Activated T-cell treated with anti-CD3 and anti-CD28 coated beads, Interleukin-2, amount 50 U/mL, for 24 hours (primary cell): Measurements from ENCODE around the gene SYTL3.
A peak's percentile ranks its signal among the peaks of the same experiment; 100 is the strongest.

Experiments
- DNase-seq: peaks from one replicate; pipeline ENCODE4 v3.0.0-alpha.2; 2020
- H3K27ac Mint-ChIP-seq: 2 replicates; pipeline ENCODE4 v1.8.0; 2020; ENCODE audit warnings: mild to moderate bottlenecking, mixed read lengths
- H3K27me3 Mint-ChIP-seq: 2 replicates; pipeline ENCODE4 v1.8.0; 2020; ENCODE audit warnings: mixed read lengths
- H3K36me3 Mint-ChIP-seq: 2 replicates; pipeline ENCODE4 v1.8.0; 2020; ENCODE audit warnings: low read depth, mixed read lengths
- H3K4me1 Mint-ChIP-seq: 2 replicates; pipeline ENCODE4 v1.8.0; 2020; ENCODE audit warnings: low read depth, mixed read lengths
- H3K4me3 Mint-ChIP-seq: 2 replicates; pipeline ENCODE4 v1.8.0; 2020; ENCODE audit warnings: mild to moderate bottlenecking, moderate library complexity, mixed read lengths
- H3K9me3 Mint-ChIP-seq: 2 replicates; pipeline ENCODE4 v1.8.0; 2020; ENCODE audit warnings: mixed read lengths

SYTL3 gene

DNA sequence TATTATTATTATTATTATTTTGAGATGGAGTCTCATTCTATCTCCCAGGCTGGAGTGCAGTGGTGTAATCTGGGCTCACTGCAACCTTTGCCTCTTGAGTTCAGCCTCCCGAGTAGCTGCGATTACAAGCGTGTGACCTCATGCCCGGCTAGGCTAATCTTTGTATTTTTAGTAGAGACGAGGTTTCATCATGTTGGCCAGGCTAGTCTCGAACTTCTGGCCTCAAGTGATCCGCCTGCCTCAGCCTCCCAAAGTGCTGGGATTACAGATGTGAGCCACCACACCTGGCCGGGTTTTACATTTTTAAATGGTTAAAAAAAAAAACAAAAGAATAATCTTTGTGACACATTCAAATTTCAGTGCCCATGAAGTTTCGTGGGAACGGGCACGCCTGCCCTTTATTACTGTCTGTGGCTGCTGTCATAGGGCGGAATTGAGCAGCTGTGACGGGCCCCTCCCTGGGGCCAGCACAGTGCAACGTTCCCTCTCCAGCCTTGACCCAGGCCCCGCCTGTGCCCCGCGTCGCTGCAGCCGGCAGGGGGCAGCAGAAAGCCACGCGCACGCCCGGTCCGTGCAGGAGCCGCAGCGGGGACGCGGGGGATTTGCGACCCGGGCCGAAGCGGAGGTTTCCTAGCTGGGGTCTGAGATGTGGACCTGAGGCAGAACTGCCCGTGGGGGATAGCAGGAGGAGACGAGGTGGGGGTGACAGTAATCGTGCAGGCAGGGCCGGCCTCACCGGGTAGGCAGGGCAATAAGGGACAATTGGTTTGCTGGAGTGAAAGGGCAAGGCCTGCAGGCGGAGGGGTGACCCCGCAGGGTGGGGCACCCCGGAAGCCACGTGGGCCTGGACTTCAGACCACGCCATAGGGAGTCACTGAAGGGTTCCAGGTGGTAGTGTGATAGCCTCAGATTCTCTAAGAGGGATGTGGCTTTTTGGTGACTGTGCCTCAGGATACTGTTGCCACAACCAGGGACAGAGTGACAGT is 54.3 kb downstream of the SYTL3 start:
- no peaks in the 10 kb centered on the region for H3K9me3 Mint-ChIP-seq
- H3K4me3 Mint-ChIP-seq, result peak overlapping the region; percentile 65
- H3K4me1 Mint-ChIP-seq, result peaks cover 25% of the 10 kb centered on the region
- H3K36me3 Mint-ChIP-seq, result peaks cover 53% of the 10 kb centered on the region
- peak overlapping the region; percentile 82 for H3K27ac Mint-ChIP-seq
- H3K27me3 Mint-ChIP-seq, result no peaks in the 10 kb centered on the region
- peak; percentile 89 for DNase-seq

DNA sequence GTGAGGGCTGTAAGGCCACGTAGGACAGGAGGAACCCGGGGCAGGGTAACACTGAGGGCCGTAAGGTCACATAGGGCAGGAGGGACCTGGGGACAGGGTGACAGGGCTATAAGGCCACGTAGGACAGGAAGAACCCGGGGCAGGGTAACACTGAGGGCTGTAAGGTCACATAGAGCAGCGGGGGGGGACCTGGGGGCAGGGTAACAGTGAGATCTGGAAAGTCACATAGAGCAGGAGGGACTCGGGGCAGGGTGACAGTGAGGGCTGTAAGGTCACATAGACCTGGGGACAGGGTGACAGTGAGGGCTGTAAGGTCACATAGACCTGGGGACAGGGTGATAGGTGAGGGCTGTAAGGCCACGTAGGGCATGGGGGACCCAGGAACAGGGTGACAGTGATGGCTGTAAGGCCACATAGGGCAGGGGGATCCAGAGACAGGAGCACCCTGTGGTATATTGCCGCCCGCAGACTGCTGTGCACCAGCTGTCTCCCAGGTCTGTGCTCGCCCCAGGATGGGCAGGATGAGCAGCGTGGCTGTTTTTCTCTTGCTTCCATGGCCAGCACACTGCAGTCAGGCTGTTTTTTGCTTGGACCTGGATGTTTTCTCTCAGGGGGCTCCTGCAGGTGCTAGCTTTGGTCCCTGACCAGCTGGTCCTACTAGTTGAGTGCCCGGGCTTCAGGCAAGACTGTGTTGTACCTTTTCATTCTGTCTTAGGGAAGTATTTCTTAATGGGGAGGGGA is 55.7 kb downstream of the SYTL3 start:
- Mint-ChIP-seq H3K36me3 (peaks cover 60% of the 10 kb centered on the region), H3K4me3 (no peak overlapping the region), H3K27ac (no peak overlapping the region), H3K27me3 (no peaks in the 10 kb centered on the region), H3K4me1 (peaks cover 21% of the 10 kb centered on the region), H3K9me3 (no peaks in the 10 kb centered on the region)
- DNase-seq, result peak; percentile 22

DNA sequence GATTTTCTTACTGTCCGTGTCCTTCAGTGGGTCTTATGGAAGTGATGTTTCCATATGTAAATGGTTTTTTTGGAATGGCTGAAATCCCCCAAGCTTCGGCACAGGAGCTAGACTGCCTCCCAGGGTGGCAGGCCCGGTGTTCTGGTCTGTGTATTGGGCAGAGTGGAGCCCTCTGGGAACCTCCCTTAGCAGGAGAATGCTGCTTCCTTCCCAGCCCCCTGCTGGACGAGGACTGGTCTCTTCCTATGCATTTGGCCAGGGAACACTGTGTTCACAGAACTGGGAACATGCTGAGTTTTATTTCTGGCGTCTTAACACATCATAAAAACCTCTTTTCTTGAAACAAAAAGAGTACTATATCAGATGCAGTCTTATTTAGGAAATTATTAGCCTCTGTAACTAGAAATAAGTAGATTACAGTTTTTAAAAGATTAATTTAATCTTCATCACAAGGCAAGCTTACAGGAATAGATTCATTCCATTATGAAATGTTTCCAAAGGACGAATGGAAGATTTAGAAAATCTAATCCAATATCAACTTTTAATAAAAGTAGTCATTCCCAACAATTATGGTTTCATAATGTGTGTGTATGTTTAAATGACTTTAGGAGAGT is 56.6 kb downstream of the SYTL3 start:
- no peak overlapping the region for H3K4me3 Mint-ChIP-seq
- peak; percentile 18 for DNase-seq
- peaks cover 66% of the 10 kb centered on the region for H3K36me3 Mint-ChIP-seq
- no peak overlapping the region for H3K27ac Mint-ChIP-seq
- peaks cover 14% of the 10 kb centered on the region for H3K4me1 Mint-ChIP-seq
- H3K27me3 Mint-ChIP-seq, result no peaks in the 10 kb centered on the region
- no peaks in the 10 kb centered on the region for H3K9me3 Mint-ChIP-seq

DNA sequence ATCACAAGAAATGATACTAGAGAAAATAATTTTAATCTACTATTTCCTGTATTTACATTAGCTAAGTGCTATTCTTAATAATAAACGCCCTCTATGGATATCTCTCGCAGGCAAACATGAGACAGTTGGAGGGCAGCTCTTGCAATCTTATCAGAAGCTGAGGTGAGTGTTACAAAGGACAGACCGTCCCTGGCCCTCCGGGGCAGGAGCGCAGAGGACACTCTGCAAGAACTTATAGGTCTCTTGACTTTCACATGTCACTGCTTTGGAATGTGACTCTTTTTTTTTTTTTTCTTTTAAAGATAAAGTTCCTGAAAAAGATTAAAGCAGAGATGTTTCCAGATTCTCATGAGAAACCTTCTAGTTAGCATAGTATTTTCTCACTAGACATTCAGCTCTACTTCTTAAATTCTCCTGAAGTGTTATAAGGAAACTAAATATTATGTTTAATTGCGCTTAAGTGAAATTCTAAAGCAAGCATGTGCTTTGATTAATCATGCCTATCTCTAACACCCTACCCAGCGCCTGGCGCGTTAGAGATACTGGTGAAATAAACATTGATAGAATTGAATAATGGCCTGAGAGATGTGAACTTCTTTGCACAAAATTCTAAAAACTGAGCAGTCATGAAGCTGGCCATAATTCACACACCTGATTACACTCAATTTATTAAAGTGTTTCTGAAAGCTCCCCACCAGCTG is 57.4 kb downstream of the SYTL3 start:
- Mint-ChIP-seq H3K36me3 (peaks cover 74% of the 10 kb centered on the region), H3K27ac (no peak overlapping the region), H3K9me3 (no peaks in the 10 kb centered on the region), H3K4me3 (no peak overlapping the region), H3K4me1 (peaks cover 14% of the 10 kb centered on the region), H3K27me3 (no peaks in the 10 kb centered on the region)
- no peak for DNase-seq

DNA sequence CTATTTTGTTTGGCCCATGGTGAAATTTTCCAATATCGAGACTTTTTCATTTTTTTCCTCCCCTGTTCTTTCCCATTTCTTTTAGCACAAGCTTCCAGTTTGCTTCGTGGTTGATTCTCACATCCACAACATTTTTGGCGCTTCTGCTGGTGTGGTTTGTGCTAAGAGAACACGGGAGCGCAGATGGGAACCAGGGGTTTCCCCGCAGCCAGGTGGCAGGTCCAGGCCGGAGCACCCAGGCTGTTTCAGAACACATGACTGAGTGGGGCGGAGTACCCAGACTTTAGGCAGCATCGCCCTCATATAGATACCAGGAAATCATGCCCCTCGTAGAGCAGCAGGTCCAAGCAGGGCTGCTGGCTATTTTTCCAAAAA is 58.0 kb downstream of the SYTL3 start:
- Mint-ChIP-seq H3K9me3 (no peaks in the 10 kb centered on the region), H3K36me3 (peaks cover 74% of the 10 kb centered on the region), H3K4me1 (peaks cover 14% of the 10 kb centered on the region), H3K27ac (no peak overlapping the region), H3K27me3 (no peaks in the 10 kb centered on the region), H3K4me3 (no peak overlapping the region)
- DNase-seq, result no peak

DNA sequence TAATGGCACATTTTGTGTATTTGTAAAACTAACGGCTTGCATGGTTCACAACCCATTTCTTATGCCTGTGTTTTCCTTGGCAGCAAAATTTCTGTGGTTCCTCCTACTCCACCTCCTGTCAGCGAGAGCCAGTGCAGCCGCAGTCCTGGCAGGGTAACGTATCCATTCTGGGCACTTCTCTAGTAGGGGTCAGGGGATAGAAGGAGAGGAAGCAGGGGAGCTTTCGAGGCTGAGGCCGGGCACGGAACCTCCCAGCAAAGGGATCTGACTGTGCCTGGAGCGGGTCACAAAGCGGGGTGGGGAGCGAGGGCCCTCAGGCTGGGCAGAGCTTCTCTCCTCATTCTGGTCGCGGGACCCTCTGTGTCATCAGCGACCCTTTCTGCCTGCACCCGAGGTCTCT is 58.4 kb downstream of the SYTL3 start:
- H3K4me1 Mint-ChIP-seq, result peaks cover 14% of the 10 kb centered on the region
- peaks cover 75% of the 10 kb centered on the region for H3K36me3 Mint-ChIP-seq
- H3K27ac Mint-ChIP-seq, result no peak overlapping the region
- H3K27me3 Mint-ChIP-seq, result no peaks in the 10 kb centered on the region
- no peaks in the 10 kb centered on the region for H3K9me3 Mint-ChIP-seq
- no peak overlapping the region for H3K4me3 Mint-ChIP-seq
- no peak for DNase-seq

DNA sequence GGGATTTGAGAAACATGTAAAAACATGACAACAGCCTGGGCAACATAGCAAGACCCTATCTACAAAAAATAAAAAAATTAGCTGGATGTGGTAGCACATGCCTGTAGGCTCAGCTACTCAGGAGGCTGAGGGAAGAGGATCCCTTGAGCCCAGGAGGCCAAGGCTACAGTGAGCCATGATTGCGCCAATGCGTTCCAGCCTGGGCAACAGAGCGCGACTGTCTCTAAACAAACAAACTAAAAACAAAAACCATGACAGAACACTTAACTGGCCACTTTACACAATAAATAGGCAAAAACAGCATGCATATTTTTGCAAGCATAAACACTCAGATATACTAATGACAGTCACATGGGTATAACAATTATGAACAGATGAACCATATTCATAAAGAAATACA is 60.0 kb downstream of the SYTL3 start:
- peaks cover 82% of the 10 kb centered on the region for H3K36me3 Mint-ChIP-seq
- H3K9me3 Mint-ChIP-seq, result no peaks in the 10 kb centered on the region
- H3K27ac Mint-ChIP-seq, result no peak overlapping the region
- no peaks in the 10 kb centered on the region for H3K27me3 Mint-ChIP-seq
- peaks cover 10% of the 10 kb centered on the region for H3K4me1 Mint-ChIP-seq
- no peak overlapping the region for H3K4me3 Mint-ChIP-seq
- no peak for DNase-seq

DNA sequence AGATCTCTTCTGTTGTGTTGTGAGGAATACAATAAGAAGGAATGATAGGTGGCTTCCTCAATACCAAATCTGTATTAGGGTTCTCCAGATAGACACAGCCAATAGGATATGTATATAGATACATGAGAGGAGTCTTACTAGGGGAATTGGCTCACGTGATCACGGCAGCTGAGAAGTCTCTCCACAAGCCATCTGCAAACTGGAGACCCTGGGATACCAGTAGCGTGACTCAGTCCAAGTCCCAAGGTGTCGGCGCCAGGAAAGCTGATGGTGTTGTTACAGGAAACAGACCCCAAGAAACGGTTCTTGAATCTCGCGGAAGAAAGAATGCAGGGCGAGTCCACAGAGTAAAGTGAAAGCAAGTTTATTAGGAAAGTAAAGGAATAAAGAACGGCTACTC is 61.4 kb downstream of the SYTL3 start:
- no peaks in the 10 kb centered on the region for H3K27me3 Mint-ChIP-seq
- H3K36me3 Mint-ChIP-seq, result peaks cover 95% of the 10 kb centered on the region
- H3K4me3 Mint-ChIP-seq, result no peak overlapping the region

DNA sequence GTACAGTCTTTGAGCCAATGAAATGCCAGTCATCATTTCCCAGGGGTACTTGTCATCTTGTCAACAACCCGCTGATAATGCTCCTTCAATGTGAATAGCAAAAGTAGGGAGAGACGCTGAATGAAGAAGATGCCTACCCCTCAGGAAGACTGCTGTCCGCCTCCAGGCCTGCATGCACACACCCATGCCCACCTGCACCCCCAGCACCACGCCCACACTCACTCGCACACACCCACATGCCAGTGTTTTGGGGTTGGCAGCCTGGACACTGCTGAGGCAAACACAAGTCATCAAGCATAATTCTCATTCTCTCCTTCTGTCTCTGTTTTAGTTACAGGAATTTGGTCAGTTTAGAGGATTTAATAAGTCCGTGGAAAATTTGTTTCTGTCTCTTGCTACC is 63.6 kb downstream of the SYTL3 start:
- no peak overlapping the region for H3K27ac Mint-ChIP-seq
- peaks cover 38% of the 10 kb centered on the region for H3K4me1 Mint-ChIP-seq
- DNase-seq, result no peak
- no peaks in the 10 kb centered on the region for H3K27me3 Mint-ChIP-seq
- no peak overlapping the region for H3K4me3 Mint-ChIP-seq
- peaks cover 90% of the 10 kb centered on the region for H3K36me3 Mint-ChIP-seq
- H3K9me3 Mint-ChIP-seq, result no peaks in the 10 kb centered on the region

More for the DNA sequence above, 61.4 kb downstream of the SYTL3 start:
- no peak for DNase-seq
- H3K27ac Mint-ChIP-seq, result no peak overlapping the region
- peaks cover 22% of the 10 kb centered on the region for H3K4me1 Mint-ChIP-seq
- no peaks in the 10 kb centered on the region for H3K9me3 Mint-ChIP-seq

DNA sequence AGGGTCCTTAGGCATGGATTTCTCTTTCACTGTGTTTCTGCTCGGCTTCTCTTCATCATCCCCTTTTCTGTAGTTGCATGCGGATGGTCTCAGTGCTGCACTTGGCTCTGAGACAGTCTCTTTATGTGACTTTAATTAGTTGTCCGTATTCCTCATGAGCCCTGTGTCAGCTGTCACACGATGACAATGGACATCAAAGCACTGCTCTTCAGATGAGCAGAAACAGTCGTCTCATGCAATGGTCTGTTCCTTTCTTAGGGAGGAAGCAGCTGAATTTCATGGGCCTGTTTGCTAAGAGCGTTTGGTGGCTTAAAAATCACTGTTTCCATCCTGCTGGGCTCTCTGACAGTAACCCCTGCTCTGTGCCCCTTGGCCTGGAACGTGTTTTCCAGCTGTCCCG is 64.9 kb downstream of the SYTL3 start:
- Mint-ChIP-seq H3K27ac (no peak overlapping the region), H3K4me3 (no peak overlapping the region), H3K9me3 (no peaks in the 10 kb centered on the region), H3K36me3 (peaks cover 93% of the 10 kb centered on the region), H3K27me3 (no peaks in the 10 kb centered on the region), H3K4me1 (peaks cover 48% of the 10 kb centered on the region)
- no peak for DNase-seq

DNA sequence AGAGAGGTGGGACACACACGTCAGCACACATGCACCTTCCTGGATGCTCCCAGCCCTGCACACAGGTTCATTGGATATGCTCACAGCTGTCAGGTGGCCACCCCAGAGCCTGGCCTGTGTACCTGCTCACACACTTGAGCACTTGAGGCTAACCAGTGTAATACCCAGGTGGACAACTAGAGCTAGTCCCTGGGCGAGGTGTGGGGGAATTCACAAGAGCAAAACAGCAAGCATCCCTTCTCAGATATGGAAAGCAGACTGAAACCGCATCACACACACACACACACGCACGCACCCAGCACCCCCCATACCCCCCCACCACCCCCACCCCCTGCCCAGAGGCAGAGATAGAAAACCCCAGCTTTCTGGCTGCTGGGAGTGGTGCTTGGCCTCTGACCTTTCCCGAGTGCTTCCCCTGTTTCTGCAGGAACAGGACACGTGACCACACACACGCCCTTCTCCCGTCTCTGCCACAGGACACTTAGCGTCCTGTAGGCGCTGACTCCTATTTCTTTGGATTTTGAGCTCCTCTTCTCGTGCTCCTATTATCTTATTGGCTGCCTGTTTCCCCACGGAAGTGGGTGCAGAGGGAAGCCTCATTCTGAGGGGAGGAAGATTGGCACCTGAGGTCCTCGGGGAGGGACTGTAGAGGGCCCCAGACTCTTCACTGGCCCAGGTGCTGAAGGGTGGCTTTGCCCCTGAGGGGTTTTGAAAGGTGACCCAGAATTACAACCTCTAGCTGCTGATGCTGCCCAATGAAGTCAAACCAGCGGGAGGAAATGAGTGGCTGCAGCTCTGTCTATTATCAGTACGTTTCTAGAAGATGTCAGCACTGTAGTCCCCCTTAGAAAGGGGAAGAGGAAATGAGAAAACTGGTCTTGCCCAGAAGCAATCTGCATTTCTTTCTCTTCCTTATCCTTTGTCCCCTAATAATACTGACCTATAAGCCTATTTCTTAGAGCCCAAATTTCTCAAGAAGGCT is 65.8 kb downstream of the SYTL3 start:
- no peaks in the 10 kb centered on the region for H3K27me3 Mint-ChIP-seq
- H3K4me3 Mint-ChIP-seq, result no peak overlapping the region
- no peaks in the 10 kb centered on the region for H3K9me3 Mint-ChIP-seq
- H3K4me1 Mint-ChIP-seq, result peaks cover 55% of the 10 kb centered on the region
- no peak for DNase-seq
- H3K27ac Mint-ChIP-seq, result peak overlapping the region; percentile 38
- H3K36me3 Mint-ChIP-seq, result peaks cover 92% of the 10 kb centered on the region

DNA sequence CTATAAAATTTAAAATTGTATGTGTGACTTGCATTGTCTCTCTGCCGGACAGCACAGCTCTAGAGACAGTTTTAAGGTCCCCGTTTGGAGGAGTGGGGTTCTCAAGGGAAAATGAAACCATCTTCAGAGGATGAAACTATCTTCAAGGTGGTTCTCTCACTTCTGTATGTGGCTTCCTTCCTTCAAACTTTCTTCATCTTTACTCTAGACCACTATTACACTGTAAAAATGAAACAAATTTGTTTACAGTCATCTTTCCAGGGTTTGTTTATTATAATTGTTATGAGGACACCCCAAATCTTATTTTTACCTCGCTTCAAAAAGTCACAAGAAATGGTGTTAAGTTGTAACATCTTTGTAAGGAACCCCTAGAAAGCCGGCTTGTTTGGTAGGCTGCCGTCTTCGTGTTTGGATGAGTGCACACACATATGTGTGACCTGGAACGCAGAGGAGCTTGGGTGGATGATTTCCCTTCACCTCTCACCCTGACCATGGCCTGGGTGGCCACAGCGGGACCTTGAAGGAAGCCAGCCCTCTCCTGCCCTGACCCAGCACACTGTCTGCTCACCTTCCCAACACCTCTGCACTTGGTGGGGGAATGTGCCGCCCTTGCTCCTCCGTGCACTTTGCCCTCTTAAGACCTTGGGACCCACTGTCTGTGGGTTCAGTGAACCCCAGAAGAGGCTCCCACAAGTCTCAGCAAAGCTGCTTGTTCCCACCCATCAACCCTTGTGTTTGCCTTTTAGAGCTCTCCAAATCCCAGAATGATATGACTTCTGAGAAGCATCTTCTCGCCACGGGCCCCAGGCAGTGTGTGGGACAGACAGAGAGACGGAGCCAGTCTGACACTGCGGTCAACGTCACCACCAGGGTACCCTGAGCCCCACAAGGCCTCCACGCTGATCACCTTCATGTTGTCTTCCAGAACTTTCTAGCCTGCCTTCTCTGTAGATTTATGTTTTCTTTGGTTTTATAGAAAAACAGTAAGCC is 67.8 kb downstream of the SYTL3 start:
- Mint-ChIP-seq H3K9me3 (no peaks in the 10 kb centered on the region), H3K4me1 (peaks cover 64% of the 10 kb centered on the region), H3K27me3 (no peaks in the 10 kb centered on the region), H3K4me3 (no peak overlapping the region), H3K36me3 (peaks cover 89% of the 10 kb centered on the region), H3K27ac (peak overlapping the region; percentile 59)
- no peak for DNase-seq
